NCI-H2196 treated with DMSO at 0.1 percent for 48 hours (cell line): ENCODE data around the gene GSTT2.
"Not testable (repeated sequence)": the region's sequence is repeated elsewhere in the genome, so short reads cannot be mapped to it uniquely, and the experiment has no call there.

ENCODE experiments used
- DNase-seq: peaks from one replicate; lab custom pipeline; 2025; ENCODE audit not compliant: unreplicated experiment; lab: John Stamatoyannopoulos, UW

Gene GSTT2

DNA sequence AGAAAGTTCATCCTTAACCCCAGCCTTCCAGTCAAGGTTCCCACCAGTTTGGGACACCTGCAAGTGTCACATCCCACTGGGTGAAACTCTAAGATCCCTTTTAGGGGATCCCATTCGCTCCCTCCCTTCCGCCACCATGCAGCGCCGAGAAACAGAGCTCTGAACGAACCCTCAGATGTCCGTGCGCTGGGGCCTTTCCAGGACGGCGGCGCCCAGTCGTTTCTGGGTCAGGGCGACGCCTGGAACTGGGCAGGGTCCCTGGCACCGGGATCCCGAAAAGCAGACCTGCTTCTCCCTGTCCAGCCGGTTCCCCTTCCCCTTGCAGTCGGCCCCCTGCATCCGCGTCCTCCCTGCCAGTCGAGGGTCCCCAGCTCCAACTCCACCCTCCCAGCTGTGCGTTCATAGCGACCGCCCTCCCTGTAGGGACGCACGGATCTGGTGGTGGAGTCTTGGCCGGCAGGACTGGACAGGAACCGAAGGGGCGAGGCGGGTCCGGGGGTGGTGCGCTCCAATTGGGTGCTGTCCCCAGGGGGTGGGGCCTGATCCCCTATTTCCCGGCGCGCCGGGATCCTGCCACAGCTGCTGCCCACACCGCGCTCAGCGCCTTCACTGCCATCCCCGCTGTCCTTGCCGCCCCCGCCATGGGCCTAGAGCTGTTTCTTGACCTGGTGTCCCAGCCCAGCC lies at the start of gene GSTT2:
Gene GSTT2, plus strand, starts transcription at position 578 of the 684 bp plus-strand sequence.
- DNase-seq, result not testable (repeated sequence)

DNA sequence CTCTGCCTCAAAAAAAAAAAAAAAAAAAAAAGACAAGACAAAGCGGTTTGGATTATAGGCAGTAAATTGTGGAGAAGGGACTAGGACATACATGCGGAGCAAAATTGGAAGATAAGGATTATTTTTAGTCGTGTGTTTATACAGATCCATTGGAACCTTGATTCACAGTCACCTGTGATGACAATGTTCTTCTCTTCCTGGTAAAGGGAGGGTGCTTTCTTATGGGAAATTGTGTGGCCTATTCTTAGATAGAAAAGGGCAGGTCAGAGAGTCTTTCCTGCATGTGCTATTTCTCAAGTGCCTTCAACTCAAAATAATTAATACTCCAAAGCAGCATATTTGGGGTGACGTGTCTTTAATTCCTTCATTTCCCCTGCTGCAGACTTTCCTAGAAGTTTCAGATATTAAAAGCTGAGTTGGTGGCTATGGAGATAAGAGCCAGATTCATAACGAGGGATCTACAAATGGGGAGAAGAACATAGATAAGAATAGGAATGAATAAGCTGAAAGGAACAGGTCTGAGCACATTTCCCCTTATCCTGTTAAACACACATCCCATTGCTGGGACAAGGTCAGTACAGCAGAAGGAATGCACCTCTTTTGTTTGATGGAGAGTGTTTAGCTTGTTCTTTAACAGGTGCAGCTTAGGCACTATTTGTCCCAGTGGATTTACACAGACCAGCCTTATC lies 41.5 kb upstream of the GSTT2 start:
- DNase-seq, result no peak

DNA sequence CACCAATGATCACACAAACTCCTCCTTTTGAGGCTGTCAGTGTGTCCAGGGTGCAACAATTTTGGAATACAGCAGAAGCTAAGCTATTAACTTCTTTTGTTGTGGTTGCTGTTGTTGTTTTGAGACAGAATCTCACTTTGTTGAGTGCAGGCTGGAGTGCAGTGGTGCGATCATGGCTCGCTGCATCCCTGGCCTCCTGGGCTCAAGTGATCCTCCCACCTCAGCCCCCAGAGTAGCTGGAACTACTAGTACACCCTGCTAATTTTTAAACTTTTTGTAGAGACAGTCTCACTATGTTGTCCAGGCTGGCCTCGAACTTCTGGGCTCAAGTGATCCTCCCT lies 40.9 kb upstream of the GSTT2 start:
- DNase-seq, result no peak

DNA sequence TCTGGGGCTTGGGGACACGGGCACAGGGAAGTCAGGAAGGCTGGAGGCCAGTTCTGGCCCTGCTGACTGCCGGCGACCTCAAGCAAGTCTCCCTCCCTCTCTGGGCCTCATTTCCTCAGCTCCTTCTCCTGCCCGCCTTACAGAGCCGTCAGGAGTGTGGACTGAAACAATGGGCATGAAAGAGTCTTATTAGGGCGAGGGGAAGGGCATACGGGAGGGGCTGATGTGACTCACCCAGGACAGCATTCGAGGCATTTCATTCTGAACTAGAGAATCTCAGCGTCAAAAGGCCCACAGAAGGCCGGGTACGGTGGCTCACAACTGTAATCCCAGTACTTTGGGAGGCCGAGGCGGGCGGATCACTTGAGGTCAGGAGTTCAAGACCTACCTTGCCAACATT lies 39.8 kb upstream of the GSTT2 start:
- DNase-seq, result not testable (repeated sequence)

DNA sequence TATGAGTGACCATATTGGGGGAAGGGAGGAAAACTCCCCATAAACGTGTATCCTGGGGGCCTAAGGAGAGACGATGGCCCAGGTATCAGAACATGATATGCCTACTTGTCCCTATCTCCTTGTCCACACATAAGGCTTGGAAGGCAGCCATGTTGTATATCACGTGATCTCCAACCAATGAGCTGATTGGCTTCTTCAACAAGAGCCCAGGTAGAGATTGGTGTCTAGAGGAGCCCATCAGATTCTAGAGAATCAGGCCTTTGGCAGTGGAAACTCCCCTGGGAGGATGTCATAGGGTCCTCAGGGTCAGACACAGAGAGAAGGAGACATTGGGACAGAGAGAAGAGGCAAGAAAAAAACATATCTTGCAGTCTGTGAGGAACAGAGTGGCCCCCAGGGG lies 32.5 kb upstream of the GSTT2 start:
- DNase-seq, result not testable (repeated sequence)

DNA sequence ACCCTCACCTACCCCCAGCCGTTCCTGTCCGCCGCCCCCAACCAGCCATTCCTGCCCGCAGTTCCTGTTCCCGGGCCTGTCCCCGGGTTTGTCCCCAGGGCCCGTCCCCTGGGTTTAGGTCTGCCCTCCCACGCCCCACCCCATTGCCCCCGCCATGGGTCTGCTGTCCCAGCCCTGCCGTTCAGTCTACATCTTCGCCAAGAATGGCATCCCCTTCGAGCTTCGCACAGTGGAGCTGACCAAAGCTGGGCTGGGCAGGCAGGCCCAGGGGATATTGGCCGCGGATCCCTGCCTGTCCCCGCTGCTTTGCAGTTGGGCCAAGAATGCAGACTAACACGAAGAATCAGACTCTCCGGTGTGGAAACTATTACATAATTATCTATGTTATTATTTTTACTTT lies 30.2 kb upstream of the GSTT2 start:
- DNase-seq, result not testable (repeated sequence)

DNA sequence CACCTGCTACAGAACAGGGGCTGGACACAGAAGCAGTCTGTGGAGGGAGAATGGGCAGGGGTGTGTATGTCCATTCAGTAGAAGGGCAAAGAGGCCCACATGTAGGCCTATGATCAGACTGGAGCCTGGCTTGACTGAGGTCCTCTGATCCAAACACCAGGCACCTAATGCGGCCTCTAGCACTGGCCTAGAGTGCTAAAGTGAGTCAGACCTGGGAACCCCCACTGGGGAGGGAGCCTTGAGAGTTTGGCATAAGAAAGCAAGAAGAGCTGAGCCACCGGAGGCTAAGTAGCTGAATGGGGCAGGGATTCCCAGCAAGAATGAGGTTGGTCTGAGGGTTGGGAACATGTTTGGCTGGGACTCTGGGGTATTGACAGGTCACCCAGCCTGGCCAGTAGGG lies 28.6 kb upstream of the GSTT2 start:
- DNase-seq, result not testable (repeated sequence)

DNA sequence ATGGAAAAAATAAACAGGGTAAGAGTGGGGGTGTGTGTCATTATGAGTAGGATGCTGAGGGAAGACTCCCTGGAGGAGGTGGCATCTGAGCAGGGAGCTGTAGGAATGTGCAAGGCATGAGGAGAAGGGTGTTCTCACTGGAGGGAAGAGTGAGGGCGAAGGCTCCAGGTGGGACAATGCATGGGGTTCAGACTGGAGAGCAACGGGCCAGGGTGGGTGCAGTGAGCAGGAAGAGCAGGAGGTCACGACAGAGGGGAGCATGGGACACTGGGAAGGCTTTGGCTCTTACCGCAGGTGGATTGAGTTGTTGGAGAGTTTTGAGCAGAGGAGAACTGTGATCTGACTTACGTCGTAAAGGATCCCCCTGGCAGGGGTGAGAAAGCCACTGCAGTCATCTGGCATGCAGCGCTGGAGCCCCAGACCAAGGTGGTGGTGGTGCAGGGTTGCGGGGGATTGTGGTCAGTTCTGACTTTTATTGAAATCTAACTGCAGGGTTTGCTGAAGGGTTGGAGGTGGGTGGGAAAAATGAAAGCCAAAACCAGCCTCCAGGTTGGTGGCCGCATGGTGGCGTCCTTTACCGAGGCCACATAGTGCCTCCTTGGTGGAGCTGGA lies 27.0 kb upstream of the GSTT2 start:
- not testable (repeated sequence) for DNase-seq

DNA sequence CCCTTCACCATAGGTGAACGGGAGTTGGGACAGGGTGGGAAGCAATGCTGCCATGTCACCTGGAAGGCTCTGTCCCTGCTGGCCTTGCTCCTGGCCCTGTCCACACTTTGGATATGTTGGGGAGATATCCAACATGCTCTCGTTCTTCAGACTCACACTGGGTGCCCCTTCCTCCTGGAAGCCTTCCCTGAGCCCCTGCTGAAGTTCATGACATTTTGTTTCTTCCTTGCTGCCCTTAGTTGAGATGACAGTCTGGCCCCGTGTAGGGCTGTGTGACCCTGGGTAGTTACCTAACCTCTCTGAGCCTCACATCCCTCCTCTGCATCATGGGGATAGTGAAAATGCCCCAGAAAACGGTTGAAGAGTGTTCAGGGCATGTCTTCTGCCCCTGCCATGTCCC lies 26.4 kb upstream of the GSTT2 start:
- DNase-seq, result not testable (repeated sequence)

DNA sequence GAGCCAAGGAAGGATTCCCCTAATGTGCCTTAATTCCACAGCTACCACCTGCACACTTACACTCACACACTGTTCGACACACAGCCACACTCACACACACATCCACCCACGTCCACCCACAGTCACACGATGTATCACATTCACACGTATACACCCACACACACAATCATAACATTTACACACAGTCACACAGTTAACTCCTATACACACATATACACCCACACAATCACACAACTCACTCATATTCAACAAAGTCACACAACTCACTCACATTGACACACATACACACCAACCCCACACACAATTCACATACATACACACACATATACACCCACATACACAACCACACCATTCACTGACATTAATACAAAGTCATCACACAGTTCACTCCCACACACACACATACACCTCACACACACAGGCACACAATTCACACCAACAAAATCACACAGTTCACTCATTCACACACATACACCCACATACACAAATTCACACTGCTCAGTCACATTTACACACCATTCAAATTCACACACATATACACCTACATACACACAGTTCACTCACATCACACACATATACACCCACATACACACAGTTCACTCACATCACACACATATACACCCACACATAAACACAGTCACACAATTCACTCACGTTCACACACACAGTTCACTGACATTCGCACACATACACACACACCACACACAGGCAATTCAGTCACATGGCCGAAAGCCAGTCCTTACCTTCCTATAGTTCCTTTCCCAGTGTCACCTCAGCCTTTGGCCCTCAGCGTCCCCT lies 25.5 kb upstream of the GSTT2 start:
- DNase-seq, result not testable (repeated sequence)

DNA sequence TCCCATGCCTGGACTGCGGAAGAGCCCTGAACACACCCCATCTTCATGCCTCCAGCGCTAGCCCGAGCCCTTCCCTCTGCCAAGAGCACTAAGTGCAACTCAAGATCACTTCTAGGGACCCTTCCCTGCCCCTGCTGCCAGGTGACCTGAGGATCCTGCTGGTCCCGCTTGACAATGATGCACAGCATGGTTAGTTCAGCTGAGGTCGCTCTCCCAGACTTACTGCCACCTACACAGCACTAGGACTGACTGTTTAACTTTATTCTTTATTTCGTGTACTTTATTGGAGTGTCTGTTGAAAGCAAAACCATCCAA lies 25.0 kb upstream of the GSTT2 start:
- DNase-seq, result not testable (repeated sequence)

DNA sequence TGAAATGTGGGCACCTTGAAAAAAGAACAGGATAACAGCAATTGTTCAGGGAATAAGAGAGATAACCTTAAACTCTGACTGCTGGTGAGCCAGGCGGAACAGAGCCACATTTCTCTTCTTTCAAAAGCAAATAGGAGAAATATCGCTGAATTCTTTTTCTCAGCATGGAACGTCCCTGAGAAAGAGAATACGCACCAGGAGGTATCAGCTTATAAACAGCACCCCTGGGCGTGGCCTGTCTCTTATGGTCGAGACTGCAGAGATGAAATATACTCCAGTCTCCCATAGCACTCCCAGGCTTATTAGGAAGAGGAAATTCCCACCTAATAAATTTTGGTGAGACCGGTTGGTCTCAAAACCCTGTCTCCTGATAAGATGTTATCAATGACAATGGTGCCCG lies 24.0 kb upstream of the GSTT2 start:
- DNase-seq, result not testable (repeated sequence)

DNA sequence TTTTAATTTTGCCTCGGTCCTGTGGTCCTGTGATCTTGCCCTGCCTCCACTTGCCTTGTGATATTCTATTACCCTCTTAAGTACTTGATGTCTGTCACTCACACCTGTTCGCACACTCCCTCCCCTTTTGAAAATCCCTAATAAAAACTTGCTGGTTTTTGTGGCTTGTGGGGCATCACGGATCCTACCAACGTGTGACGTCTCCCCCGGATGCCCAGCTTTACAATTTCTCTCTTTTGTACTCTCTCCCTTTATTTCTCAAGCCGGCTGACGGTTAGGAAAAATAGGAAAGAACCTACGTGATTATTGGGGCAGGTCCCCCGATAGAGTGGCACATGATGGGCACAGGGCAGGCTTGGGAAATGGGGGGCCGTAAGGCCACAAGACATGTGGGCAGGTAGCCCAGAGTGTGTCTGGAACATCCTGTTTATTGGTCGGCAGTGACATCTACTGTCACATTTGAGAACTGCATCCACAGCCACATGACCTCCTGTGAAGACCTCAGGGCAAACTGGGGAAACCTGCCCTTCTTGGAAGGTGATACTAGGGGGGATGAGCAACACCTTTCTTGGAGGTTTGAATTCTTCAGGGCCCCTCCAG lies 23.5 kb upstream of the GSTT2 start:
- not testable (repeated sequence) for DNase-seq

DNA sequence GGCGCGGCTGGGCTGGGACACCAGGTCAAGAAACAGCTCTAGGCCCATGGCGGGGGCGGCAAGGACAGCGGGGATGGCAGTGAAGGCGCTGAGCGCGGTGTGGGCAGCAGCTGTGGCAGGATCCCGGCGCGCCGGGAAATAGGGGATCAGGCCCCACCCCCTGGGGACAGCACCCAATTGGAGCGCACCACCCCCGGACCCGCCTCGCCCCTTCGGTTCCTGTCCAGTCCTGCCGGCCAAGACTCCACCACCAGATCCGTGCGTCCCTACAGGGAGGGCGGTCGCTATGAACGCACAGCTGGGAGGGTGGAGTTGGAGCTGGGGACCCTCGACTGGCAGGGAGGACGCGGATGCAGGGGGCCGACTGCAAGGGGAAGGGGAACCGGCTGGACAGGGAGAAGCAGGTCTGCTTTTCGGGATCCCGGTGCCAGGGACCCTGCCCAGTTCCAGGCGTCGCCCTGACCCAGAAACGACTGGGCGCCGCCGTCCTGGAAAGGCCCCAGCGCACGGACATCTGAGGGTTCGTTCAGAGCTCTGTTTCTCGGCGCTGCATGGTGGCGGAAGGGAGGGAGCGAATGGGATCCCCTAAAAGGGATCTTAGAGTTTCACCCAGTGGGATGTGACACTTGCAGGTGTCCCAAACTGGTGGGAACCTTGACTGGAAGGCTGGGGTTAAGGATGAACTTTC lies 18.7 kb upstream of the GSTT2 start, which contains the start of gene GSTT2B:
Gene GSTT2B, minus strand, starts transcription at position 112 of the 688 bp plus-strand sequence. Its CDS starts 64 bp downstream, at position 48.
- DNase-seq, result not testable (repeated sequence)

DNA sequence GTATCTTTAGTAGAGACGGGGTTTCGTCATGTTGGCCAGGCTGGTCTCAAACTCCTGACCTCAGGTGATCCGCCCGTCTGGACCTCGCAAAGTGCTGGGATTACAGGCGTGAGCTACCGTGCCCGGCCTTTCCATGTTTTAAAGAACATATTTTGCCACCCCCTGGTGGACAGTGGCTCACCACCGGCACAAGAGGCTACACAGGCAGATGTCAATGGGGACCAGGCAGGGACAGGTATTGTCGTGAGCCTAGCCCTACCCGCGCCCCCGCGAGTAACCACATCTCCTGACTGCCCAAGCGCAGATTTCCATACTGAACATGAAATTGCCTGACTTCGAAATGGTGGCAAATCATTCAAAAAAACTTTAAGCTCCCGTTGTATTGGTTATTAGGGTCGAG lies 13.8 kb upstream of the GSTT2 start:
- DNase-seq, result not testable (repeated sequence)

DNA sequence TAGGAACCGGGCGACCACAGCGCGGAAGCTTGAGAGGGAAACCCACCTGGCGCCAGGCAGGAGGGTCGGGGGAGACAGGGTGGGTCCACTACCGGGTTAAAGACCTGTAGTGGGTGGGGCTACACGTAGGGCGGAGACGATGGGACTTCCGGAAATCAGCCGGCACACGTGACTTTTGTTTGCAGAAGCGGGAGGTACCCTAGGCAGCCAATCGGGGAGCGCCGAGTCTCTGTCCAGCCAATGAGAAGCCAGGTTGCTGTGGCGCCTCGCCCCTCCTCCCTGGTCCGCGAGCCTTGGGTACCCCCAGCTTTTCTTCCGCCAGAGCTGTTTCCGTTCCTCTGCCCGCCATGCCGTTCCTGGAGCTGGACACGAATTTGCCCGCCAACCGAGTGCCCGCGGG lies 13.4 kb upstream of the GSTT2 start, which contains the start of gene DDTL:
Gene DDTL, plus strand, starts transcription at position 321 of the 400 bp plus-strand sequence. Its CDS starts 27 bp downstream, at position 348.
- not testable (repeated sequence) for DNase-seq

DNA sequence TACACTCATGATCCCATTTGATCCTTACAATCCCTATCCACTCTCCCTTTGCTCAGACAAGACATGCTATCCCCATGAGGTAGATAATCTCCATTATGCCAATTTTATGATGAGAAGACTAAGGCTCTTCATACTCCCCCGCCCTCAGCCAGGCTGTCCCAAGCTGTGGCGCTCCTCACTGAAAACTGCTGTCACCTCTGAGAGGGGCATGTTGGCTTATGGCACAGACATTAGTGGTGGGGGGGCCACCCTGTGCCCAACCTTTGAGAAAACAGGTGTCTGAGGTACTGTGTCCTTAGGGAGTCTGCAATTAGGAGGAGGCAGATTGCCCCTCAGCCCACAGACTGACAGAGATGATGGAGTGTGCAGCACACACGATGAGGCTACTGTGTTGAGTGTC lies 10.9 kb upstream of the GSTT2 start:
- no peak for DNase-seq

DNA sequence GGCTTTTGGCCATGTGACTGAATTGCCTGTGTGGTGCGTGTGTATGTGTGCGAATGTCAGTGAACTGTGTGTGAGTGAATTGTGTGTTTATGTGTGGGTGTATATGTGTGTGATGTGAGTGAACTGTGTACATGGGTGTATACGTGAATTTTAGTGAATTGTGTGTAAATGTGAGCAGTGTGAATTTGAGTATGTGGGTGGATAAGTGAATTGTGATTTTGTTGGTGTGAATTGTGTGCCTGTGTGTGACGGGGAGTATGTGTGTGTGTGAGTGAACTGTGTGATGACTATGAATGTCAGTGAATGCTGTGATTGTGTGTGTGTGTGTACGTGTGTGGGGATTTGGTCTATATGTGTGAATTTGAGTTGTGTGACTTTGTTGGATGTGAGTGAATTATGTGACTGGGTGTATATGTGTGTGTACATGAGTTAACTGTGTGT lies 9.7 kb upstream of the GSTT2 start:
- no peak for DNase-seq

DNA sequence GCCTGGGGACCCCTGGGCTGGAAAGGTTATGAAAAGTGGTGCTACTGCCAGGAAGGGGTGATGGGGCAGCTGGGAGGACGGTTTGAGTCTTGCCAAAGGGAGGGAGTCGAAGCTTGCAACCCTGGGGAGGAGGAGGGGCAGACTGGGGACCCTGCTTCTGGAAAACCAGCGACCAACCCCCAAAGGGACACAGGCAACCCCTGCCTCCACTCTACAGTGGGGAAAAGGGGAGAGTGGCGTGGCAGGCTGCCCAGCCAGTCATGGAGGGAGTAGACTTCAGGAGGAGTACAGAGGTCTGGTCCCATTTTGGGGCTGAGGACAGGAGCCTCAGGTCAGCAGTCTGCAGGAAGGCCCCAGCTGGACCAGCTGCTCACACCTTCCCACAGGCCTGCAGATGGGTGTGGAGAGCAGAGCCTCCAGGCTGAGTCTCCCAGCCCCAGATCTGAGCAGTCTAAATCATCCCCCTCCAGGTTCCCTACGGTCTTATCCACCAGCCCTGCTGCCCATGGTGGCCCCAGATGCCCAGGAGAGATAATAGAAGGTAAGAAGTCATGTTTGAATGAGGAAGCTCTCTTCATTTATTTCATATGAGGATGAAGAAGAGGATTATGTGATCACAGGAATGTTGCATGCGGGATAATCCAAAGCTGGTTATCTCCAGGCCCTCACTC lies 9.0 kb upstream of the GSTT2 start:
- no peak for DNase-seq

DNA sequence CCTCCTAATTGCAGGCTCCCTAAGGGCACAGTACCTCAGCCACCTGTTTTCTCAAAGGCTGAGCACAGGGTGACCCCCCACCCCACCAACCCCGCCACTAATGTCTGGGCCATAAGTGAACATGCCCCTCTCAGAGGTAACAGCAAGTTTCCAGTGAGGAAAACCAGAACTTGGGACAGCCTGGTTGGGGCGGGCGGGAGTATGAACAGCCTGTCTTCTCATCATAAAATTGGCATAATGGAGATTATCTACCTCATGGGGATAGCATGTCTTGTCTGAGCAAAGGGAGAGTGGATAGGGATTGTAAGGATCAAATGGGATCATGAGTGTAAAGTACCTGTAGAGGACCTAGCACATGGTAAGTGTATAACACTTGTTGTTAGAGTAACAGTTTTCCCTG lies 8.0 kb upstream of the GSTT2 start:
- not testable (repeated sequence) for DNase-seq
